Embryonic facial prominence (tissue), 1 donor: ENCODE measurements around the gene PARD3B.

Experiments used
- DNase-seq: peaks from one replicate; pipeline ENCODE4 v3.0.0-alpha.2; 2016; ENCODE audit errors: extremely low spot score

The PARD3B gene

DNA sequence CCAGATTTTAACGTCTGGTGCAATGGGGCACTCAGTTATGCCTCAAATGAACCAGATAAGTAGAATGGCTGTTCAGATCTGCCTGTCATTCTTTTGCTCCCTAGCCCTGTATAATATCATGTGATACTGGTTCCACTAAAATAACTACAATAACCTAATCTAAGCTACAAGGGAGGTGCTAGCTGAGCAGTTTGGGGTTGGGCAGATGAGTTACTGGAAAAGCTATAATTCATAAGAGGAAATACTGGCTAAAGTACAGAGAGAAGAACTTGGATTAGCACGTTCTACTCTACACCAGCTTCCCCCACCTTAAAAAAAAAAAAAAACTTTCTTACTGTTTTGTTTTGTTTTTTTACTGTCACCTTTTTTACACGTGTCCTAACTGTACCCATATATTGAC lies 953.7 kb downstream of the PARD3B start:
- DNase-seq: no peak

DNA sequence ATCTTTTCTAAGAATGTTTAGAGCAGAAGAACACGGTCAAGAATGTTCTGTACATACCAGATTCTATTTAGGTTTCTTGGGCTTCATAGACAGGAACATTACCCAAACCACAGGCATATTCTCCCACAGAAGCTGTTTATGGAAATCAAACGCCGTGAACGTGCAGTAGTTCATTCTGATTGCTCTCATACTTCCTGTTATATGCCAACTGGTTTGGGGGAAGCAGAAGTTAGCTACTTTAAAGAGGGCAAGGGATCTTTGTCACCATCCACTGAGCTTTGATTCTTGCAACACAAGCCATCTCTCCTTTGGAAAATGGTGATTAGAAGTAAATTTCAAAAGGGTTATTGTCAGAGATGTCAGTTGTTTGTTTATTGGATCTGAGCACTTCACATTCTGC lies 954.8 kb downstream of the PARD3B start:
- no peak for DNase-seq

DNA sequence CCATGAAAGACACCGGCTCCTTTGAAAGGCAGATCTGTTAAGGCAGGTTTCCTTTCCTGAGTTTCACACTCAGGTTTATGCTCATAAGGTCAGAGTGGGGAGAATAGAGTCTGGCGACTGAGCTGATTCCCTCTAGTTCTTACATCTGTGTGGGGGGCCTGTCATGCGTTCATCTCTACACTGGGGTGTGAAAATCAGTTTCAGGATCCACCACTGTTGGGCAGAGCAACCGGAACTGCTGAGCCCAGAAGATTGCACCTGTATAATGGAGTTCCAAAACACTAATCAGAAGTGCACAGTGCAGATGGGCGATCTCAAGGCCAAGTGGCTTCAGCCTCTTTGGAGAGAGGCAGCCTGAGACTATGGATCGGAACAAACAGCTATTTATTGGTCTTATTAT lies 955.7 kb downstream of the PARD3B start:
- no peak for DNase-seq

DNA sequence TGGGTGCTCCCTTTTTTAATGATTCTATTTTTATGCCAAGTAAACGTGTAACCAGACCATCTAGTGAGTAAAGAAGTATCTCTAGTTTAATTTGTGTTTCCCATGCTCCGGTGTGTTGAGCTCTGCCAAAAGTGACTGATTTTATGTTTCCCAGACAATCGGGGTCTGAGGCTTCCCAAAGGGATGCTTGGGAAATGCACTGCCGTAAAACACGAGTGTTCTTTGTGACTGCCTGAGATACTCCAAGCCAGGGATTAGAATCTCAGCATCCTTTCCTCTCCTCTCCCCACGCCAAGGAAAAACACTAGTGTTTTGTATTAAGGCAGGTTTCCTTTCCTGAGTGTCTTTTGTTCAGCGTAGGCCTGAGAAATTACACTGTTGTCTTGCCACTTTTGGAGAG lies 956.6 kb downstream of the PARD3B start:
- DNase-seq: no peak

DNA sequence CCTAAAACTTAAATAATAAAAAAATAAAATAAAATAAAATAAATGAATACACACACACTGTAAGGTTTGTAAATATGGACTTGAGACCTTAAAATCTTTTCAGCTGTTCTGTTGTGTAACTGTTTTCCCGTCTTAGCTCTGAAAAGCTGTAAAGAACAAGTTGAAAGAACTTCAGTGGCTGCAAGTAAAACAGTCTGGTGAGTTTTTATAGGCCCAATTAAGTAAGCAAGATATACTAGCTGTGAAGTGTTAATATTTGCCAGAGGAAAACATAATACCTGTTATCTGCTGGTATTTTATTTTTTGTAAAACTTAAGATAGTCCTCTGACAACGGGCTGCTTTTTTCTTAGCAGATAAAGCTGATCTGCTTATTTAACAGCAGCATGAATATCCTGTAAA lies 960.1 kb downstream of the PARD3B start:
- DNase-seq: no peak

DNA sequence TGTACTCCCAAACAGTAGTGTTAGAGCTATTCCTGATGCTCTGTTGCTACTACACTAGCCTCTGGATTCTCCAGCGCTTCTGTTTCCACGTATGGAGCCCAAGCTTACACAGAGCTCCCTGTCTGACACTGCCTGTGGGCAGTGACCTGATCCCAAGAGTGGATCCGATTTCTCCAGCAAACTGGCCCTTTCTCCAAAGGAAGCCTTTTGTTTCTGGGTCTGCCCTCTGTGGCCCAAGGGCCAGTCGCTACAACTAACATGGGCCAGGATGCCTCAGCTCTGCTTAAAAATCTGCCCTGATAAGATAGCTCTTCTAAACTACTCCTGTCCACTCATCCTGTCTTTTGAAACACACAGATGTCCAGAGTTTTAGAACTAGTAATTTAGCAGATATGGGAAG lies 964.4 kb downstream of the PARD3B start:
- DNase-seq: no peak

DNA sequence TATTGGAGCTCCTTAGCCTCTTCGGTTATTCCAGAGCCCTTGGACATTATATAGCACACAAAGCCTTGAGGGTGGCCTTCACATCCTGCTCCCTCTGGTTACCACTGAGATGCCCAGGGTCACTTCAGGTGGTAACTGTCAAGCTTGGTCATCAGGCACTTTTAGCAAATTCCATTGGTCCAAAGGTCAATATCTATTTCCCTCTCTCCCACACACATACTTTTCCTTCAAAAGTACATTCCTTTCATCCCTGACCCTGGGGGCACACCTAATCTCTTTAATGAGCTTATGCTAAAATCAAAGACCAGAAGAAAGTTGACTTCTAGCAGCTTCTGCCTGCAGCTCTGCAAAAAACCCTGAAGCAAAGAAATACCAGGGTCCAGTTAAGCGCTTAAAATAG lies 965.1 kb downstream of the PARD3B start:
- DNase-seq: no peak

DNA sequence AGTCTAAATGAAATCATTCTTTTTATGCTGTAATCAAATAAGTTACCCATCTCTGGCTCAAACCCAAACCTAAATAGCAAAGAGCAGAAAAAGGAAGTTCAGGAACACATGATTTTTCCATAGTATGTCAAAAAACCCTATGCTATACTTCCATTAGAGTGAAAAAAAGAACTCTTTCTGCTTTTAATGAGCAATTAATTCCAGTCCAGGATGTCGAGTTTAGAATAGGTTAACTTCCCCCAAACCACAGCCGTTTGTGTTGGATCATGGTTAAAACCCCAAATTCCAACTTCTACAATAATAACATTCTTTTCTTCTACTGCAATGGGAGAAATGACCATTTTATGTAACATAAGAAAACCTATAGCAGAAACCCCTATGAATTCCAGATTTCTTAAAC lies 965.9 kb downstream of the PARD3B start:
- peak; percentile 46 for DNase-seq

DNA sequence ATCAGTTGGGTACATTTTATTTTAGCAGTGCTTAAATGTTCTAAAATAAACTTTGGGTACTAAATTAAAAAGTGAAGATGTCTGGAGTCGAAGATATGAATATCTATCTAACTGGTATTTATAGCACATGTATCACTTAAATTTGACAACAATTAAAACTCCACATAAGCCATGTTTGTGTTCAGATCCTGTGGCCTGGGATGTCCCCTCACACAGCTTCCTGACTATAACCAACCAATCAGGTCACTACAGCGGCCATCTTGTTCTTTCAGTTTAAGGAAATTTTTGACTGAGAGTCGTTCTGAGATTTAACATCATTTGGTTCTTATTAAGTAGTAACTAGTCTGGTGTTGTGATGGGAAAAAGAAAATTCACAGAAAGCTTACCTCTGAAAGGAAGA lies 966.4 kb downstream of the PARD3B start:
- peak; percentile 45 for DNase-seq

DNA sequence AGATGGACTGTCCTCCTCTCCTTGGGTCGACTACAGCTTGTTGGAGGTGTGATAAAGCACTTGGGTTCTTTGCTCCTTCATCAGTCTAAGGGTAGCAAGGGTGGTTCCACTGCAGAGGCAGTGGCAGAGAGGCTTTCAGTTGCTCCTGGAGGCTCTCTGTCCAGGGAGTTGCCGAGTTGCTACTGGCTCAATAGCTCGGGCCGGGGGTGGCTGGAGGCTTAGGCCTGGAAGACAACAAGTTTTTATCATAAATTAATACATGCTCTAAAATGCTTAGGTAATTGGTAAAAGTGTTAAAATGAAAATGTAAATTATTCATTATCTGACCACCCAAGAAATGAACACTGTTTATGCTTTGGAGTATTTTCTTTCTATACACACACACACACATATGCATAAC lies 975.0 kb downstream of the PARD3B start:
- DNase-seq: no peak

DNA sequence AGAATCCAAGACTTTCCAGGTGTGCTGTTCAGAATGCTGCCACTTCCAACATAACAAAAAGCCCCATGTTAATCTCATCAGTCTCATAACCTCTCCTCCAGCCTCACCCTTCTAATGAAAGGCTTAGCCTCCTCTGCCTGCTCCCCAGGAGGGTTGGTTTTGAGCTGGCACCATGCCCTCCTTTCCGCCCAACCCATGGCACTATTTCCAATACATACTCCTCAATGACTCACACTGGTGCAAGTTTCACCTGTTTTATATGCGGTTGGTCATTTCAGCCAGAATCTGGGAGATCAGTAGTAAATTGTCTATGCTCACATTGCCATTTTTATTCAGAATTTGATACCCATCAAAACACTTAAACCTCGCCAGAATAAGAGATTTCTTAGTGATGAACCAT lies 979.4 kb downstream of the PARD3B start:
- DNase-seq: no peak

DNA sequence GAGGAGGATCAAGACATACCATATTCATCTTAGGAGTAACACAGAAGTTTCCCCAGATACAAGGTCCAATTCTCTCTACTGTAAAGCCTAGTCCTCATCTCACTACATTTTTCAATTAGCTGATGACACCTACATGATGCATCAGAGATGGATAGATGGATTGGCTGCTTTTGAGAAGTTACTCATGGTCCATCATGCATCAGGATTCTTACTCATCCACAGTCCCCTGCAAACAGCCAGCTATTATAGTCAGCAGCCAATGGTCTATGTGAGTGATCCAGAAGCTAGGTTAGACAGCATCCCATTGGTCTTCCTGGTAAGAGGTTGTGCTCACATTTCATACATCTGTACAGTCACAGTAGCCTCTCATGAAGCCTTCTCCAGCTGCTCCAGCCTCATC lies 982.5 kb downstream of the PARD3B start:
- no peak for DNase-seq

DNA sequence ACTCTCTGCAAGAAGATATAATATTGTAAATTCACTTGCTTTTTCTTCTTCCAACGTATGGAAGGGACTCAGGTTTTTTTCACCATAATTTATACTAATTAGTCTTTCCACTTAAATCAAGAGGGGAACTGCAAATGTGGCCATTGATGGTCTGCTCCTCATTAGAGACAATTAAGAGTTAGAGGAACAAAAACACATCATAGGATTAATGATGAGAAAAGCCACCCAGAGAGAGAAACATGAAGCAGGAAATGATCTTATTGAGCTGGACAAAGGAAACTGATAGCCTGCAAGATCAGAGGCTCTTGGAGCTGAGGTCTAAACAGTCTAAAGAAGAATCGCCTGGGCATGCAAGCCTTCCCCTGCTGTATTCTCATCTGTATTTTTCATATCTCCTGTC lies 985.8 kb downstream of the PARD3B start:
- DNase-seq: no peak

DNA sequence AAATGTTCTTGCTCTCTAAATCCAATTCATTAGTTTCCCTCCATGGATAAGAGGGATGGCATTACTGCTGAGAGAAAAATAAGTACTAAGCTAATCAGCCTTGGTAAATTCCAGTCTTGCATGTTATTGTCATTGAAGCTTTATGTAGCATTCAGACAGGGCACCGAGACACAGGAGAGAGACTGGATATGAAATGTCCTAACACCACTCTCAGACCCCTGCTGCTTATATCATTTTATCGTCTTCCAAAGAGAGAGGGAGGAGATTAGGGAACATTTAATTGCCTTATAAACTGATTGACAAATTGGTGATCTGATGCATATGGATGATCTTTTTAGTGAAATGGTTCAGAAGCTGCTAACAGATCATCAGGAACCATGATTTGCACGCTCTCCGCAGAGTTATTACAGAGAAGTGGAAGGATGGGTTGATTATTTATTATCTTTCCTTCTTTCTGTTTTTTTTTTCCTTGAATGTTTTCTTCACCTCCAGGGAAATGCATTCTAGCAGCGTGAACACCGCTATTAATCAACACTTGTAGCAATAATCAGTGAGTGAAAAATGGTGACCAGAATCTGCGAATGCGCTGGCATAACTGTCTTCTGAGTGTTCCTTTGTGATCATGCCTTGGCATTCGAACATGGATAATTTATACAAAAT lies 986.3 kb downstream of the PARD3B start:
- DNase-seq: no peak

DNA sequence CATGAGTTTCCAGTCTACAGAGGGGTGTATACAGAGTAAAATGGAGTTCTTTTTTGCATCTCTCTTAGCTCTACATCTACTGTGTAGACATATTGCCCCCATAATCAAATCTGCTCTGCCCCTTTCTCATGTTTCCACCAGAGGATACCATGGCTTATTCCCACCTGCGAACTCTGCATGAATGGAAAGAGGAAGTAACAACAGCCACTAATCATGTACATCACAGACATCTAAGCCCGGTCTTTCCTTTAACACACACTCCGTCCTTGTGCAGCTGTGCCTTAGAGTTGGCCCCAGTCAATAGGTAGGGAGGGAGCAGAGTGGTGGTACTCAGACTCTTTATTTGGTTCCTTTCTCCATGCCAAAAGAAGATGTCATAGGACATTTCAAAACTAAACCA lies 989.7 kb downstream of the PARD3B start:
- no peak for DNase-seq

DNA sequence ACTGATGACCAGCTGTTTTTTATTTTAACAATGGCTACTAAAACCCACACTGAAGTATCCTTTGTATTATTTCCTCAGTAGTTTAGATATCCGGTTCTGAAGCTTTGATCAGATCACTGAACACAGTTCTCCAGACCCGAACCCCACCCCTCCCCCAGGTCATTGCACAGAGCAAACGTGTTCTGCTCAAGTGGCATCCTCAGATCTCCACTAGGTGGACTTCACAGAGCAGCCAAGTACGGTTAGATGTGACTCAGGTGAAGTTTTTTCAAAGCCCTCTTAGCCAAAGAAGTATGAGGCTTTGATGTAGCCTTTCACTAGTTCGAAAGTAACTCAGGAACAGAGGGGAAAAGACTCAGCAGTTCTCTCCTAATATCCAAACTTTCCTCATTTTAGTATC lies 994.3 kb downstream of the PARD3B start:
- DNase-seq: no peak

DNA sequence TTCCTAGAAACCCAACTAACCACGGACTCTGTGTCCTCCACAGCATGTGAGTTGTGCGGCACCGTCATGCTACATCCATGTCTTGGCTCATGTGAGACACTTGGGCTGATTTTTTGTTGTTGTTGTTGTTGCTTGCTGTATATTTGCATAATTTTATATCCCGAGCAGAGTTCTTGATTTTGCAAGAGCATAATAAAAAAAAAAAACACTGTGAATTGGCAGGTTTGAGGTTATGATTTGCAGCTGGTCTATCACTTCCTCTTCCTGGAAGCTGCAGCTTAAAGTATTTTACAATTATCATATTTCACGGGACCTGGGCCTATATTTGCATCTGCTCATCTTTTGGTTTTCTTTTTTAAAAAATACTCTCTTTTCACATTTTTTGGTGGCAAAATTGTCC lies 994.8 kb downstream of the PARD3B start:
- DNase-seq: no peak

DNA sequence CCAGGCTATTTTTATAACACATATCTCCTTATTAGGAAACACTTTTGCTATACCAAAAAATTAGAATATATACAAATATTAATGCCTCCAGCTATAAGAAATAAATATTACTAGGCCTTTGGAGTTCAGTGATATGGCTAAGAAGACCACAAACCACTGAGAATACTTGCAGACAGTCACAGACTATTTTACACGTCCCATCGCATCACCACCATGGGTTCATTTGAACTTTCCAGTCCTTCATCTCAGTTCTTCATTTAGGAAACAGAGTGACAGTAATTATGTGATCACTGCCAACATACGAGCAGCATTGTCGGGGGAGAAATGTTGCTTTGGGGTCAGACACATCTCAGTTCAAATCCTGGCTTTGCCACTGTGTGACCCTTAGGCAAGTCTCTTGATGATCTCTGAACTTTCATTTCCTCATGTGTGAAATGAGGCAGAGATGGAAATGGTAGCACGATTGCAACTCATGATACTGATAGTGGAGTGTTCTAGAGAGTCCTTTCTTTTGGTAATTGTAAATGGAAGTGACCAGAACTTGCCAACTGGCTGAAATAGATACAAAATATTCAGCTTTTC lies 998.1 kb downstream of the PARD3B start:
- DNase-seq: no peak

DNA sequence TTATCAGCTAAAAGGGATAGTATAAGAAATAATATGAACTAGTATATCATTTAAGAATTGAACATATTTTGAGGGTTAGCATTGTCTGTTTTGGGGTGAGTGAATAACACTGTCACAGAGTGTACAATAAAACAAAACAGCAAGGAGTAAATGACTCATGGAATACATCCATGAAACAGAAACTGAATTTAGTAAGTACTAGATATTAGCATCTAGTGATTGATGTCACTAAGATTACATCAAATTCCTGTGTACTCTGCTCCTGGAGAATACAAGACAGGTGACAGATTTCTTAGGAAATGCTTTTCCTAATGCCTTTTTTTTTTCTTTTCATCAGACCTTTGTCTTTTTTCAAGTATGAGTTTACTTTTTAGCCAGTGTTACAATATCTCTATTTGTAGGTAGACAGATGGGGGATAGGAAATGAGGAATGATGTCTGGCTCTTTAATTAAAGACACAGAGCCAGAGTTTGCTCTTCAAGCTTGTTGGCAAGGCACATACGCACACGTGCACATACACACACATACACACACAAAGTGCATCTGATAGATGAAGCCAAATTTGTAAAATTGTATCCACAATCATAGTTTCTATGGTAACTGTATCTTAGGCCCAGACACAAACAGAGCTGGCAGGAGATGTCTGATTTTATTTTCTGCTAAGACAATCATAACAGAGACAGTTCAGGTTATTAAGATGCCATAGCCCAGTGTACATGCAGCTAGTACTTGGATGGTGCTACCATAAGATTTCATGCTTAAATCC lies 998.8 kb downstream of the PARD3B start:
- no peak for DNase-seq

DNA sequence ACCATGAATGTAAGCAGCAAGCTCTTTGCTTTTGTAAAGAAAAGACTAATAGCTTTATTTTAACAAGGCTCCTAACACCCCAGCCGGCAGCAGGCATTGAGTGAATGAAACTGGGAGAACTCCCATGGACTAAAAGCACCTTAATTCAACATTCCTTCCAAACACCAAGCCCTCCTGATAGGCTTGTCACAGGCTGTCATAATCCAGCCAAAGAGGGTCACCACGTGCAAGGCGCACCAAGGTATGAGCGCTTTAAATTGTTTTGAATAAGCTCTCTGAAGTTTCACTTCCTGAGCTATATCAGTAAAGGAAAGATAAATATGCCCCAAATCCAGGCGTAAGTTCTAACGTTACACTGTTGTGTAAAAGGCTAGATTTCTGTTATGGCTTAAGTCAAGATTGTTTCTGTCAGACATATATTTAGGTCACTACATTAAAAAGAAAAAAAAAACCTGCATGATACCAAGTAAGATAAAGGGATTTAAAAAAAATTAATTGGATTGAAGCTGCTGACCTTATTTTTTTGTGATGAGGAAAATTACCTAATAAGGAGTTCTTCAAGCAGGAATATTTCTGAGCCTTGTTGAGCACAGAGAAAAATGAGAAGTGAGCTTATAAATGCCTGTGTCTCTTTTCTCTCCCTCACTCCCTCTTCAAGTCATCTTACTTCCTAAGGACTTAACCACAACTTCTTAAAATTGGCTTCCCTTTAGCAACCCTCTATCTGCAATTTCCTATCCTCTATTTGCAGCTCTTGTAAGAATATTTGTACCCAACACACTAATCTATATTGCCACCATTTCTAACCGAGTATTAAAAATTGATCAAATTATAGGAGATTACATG lies 1000.9 kb downstream of the PARD3B start:
- no peak for DNase-seq

DNA sequence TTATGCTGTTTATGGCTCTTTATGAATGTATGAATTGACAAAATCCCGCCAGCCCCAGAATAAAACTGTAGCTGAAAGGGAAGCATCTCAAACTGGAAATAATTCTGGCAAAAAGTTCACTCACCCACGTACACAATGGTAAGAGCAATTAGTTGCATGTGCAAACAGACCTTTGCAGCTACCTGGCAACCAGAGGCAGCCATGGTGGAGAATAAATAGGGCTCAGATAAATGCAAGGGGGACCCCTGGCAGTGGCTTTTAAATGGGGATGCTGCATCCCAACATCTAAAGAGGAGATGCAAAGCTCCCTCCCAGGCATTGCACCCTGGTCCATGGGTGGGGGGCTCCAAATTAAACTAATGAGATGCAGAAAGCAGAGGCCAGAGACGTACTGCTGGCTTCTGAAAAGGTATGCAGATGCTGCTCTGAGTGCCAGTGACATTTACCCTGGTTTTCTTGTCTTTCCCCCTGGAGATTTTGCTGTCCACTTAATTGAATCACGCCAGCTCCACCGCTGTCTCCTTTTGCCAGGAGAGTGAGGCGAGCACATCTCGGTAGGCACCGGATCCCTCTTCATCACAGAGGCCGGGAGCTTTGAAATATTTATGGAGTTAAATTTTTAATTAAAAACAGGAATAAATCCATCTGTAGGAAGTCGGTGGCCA lies 1010.4 kb downstream of the PARD3B start:
- no peak for DNase-seq

DNA sequence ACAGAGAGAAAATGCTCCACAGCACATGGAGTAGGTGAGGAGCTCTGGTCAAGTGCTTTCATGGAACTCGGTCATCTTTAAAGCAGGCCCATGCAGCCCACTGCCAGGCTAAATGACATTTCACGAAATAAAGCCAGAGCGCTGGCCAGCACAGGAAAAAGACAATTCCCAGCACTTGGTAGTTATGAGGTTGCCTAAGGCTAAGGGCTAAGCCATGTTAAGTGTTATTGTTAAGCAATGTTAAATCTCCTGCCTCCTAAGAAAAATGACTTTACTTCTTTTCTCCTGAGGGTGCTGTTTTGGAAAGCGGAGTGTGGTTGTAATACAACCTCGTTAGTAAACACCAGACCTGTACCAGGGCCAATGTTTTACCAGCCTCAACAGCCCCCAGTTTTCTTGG lies 1011.1 kb downstream of the PARD3B start:
- no peak for DNase-seq
